ENCODE results near the gene SESN1. TPM values are rescaled to one million over a fixed set of nuclear protein-coding genes. Genes with fewer than 3 reads are reported as not detected.

Gene SESN1
- polyA plus RNA-seq, 3 donors: 1.8 to 21.0 (median 3.1) TPM

DNA sequence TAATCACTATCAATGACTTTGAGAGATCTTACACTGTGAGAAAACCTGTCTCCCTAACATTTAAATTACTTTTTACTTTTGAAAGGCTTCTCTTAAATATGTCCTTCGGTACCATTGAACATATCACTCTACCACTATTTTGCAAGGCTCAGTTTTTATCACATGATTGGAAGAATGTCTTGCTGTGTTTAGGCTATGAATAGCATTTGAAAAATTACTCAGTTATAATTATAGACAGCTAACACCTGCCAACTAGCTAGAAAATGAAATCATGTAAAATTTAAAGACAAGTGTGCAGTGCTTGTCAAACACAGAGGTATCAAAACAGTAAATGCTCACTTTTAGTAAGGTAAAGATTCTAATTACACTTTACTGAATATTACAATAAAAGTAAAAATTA is 11.0 kb downstream of the SESN1 start:
- Mint-ChIP-seq H3K9me3 (no peaks in the 10 kb centered on the region), H3K27ac (no peak overlapping the region), H3K4me3 (no peak overlapping the region), H3K36me3 (peaks cover 14 to 24% of the 10 kb centered on the region in 2 donors), H3K27me3 (ENCODE audit: low read depth in 3 of 3) (no peaks in the 10 kb centered on the region), H3K4me1 (peaks cover 17% of the 10 kb centered on the region)
- intact Hi-C loops (cut with micrococcal nuclease): no loop called here
- Histone ChIP-seq H3K4me1 (ENCODE audit: control insufficient read depth in 1 of 2, insufficient read depth in 2 of 2, low read length in 2 of 2) (peaks cover 5 to 15% of the 10 kb centered on the region in 2 donors), H4K20me1 (ENCODE audit: insufficient read depth, low read length) (peaks cover 13% of the 10 kb centered on the region), H3K79me2 (ENCODE audit: insufficient read depth, low read length) (peaks cover 7% of the 10 kb centered on the region), H2AFZ (ENCODE audit: insufficient read depth, low read depth, low read length, poor library complexity, severe bottlenecking) (no peak overlapping the region), H3K36me3 (replicated peaks in 1 of 2; ENCODE audit: control insufficient read depth in 1 of 2, insufficient read depth in 2 of 2, low read length in 2 of 2) (peaks cover 0 to 27% of the 10 kb centered on the region in 2 donors), H3K4me3 (replicated peaks in 1 of 3; ENCODE audit: low read depth in 2 of 3, low read length in 3 of 3) (no peak overlapping the region), H3K27me3 (ENCODE audit: control insufficient read depth in 2 of 2, insufficient read depth in 2 of 2, low read length in 2 of 2) (no peaks in the 10 kb centered on the region), H3K9me3 (replicated peaks in 1 of 2; ENCODE audit: control insufficient read depth in 1 of 2, insufficient read depth in 1 of 2, low read length in 2 of 2) (no peaks in the 10 kb centered on the region), H3K27ac (ENCODE audit: low read depth in 1 of 2, low read length in 2 of 2) (no peak overlapping the region), H3K4me2 (replicated peaks; ENCODE audit: extremely low read depth, low read length, poor library complexity, severe bottlenecking) (no peak overlapping the region), H3K9ac (ENCODE audit: insufficient read depth, low read length, poor library complexity, severe bottlenecking) (no peak overlapping the region)
- no peak for DNase-seq
- TF ChIP-seq, protein P1, sequence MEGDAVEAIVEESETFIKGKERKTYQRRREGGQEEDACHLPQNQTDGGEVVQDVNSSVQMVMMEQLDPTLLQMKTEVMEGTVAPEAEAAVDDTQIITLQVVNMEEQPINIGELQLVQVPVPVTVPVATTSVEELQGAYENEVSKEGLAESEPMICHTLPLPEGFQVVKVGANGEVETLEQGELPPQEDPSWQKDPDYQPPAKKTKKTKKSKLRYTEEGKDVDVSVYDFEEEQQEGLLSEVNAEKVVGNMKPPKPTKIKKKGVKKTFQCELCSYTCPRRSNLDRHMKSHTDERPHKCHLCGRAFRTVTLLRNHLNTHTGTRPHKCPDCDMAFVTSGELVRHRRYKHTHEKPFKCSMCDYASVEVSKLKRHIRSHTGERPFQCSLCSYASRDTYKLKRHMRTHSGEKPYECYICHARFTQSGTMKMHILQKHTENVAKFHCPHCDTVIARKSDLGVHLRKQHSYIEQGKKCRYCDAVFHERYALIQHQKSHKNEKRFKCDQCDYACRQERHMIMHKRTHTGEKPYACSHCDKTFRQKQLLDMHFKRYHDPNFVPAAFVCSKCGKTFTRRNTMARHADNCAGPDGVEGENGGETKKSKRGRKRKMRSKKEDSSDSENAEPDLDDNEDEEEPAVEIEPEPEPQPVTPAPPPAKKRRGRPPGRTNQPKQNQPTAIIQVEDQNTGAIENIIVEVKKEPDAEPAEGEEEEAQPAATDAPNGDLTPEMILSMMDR (IDR thresholded peaks at IDR 0.05): no peak
- WGBS (ENCODE audit: insufficient coverage): no CpG with 5 or more reads among the region's 1 CpG

DNA sequence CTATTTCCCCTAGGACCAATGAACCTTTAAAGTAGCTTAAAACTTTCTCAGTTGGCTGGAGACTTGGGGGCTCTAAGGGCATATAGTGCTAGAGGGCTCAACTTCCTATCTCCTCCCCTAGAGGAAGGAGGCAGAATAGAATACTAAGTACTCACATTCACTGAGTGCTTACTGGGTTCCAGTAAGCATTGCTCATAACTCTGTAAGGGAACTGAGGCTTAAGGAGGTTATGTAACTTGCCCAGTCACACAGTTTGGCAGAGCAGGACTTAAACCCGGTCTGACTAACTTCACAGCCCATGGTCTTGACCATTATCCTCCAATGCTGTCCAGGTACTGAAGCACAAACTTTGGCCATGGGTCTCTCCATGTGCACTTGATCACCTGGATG is 12.5 kb downstream of the SESN1 start:
- Mint-ChIP-seq H3K4me1 (peaks cover 9% of the 10 kb centered on the region), H3K27me3 (ENCODE audit: low read depth in 3 of 3) (no peaks in the 10 kb centered on the region), H3K9me3 (no peaks in the 10 kb centered on the region), H3K4me3 (no peak overlapping the region), H3K27ac (no peak overlapping the region), H3K36me3 (peaks cover 12 to 16% of the 10 kb centered on the region in 2 donors)
- H3K4me1 ChIP-seq (ENCODE audit: control insufficient read depth in 1 of 2, insufficient read depth in 2 of 2, low read length in 2 of 2): peaks cover 0 to 7% of the 10 kb centered on the region in 2 donors
- TF ChIP-seq, protein P1 (IDR thresholded peaks at IDR 0.05): peak; percentile 26
- H3K9ac ChIP-seq (ENCODE audit: insufficient read depth, low read length, poor library complexity, severe bottlenecking): no peak overlapping the region
- no peaks in the 10 kb centered on the region for H3K9me3 ChIP-seq (replicated peaks in 1 of 2; ENCODE audit: control insufficient read depth in 1 of 2, insufficient read depth in 1 of 2, low read length in 2 of 2)
- no peaks in the 10 kb centered on the region for H3K27me3 ChIP-seq (ENCODE audit: control insufficient read depth in 2 of 2, insufficient read depth in 2 of 2, low read length in 2 of 2)
- H3K27ac ChIP-seq (ENCODE audit: low read depth in 1 of 2, low read length in 2 of 2): no peak overlapping the region
- peaks cover 17% of the 10 kb centered on the region for H4K20me1 ChIP-seq (ENCODE audit: insufficient read depth, low read length)
- WGBS (ENCODE audit: insufficient coverage): 13% methylated on average over 1 of the region's 1 CpG
- no peak overlapping the region for H3K4me3 ChIP-seq (replicated peaks in 1 of 3; ENCODE audit: low read depth in 2 of 3, low read length in 3 of 3)
- peak; percentile 37 to 62 (median 44) for DNase-seq
- intact Hi-C loops (cut with micrococcal nuclease): no loop called here
- peaks cover 3% of the 10 kb centered on the region for H3K79me2 ChIP-seq (ENCODE audit: insufficient read depth, low read length)
- peaks cover 0 to 17% of the 10 kb centered on the region in 2 donors for H3K36me3 ChIP-seq (replicated peaks in 1 of 2; ENCODE audit: control insufficient read depth in 1 of 2, insufficient read depth in 2 of 2, low read length in 2 of 2)
- no peak overlapping the region for H3K4me2 ChIP-seq (replicated peaks; ENCODE audit: extremely low read depth, low read length, poor library complexity, severe bottlenecking)
- no peak overlapping the region for H2AFZ ChIP-seq (ENCODE audit: insufficient read depth, low read depth, low read length, poor library complexity, severe bottlenecking)
